ENCODE results near the gene MMP23B. TPM values are rescaled to one million over a fixed set of nuclear protein-coding genes. Genes with fewer than 3 reads are reported as not detected.
A peak's percentile ranks its signal among the peaks of the same experiment; 100 is the strongest.

The MMP23B gene
- total RNA-seq, 2 experiments from 2014 or later = 0.64 to 0.99 TPM

DNA sequence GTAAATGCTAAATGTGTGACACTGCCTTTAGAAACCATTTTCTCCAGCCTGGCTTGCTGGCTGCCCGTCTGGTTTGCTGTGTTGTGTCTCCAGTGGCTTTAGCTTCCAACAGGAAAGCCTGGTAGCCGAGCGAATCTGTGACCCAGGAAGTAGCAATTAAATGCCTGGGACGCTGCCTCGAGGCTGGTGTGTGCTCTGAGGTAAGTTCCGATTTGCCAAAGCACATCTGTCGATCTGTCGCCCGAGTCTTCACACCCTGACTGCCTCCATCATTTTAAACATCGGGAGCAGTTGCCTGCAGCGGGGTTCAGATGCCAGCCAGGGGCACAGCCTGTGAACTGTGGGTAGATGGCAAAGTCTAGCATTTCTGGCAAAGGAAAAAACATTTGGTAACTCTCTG is 14.5 kb upstream of the MMP23B start:
- intact Hi-C loops (cut with micrococcal nuclease) = no loop called here
- H3K4me3 Mint-ChIP-seq = peak overlapping the region; percentile 73
- peak overlapping the region; percentile 13 for H3K27ac Mint-ChIP-seq
- H3K36me3 Mint-ChIP-seq (ENCODE audit: low read depth) = peaks cover 5% of the 10 kb centered on the region
- peaks cover 24% of the 10 kb centered on the region for H3K4me1 Mint-ChIP-seq (ENCODE audit: low read depth)
- no peak for DNase-seq
- no peaks in the 10 kb centered on the region for H3K27me3 Mint-ChIP-seq (ENCODE audit: low read depth)
- H3K9me3 Mint-ChIP-seq = no peaks in the 10 kb centered on the region
- CTCF ChIA-PET = interaction anchor here (1.7 kb wide), 1 partner anchor 11 kb away, joined by 4 read pairs; no protein-coding TSS in a partner anchor

- Mint-ChIP-seq H3K36me3 (ENCODE audit: low read depth) (peaks cover 5% of the 10 kb centered on the region), H3K27me3 (ENCODE audit: low read depth) (no peaks in the 10 kb centered on the region), H3K27ac (no peak overlapping the region), H3K4me3 (peak overlapping the region; percentile 73), H3K4me1 (ENCODE audit: low read depth) (peaks cover 24% of the 10 kb centered on the region), H3K9me3 (no peaks in the 10 kb centered on the region)
- no peak for DNase-seq
- CTCF ChIA-PET = interaction anchor here (1.7 kb wide), 1 partner anchor 11 kb away, joined by 4 read pairs; no protein-coding TSS in a partner anchor
- intact Hi-C loops (cut with micrococcal nuclease) = no loop called here
Measured at GRCh38 chr1:1617925-1618324, 14.0 kb upstream of the MMP23B start.

GRCh38 chr1:1618396-1619068 is 13.4 kb upstream of the MMP23B start:
- intact Hi-C loops (cut with micrococcal nuclease) = no loop called here
- H3K27ac Mint-ChIP-seq = no peak overlapping the region
- DNase-seq = no peak
- H3K27me3 Mint-ChIP-seq (ENCODE audit: low read depth) = no peaks in the 10 kb centered on the region
- CTCF ChIA-PET = interaction anchor here (1.7 kb wide), 1 partner anchor 10 kb away, joined by 4 read pairs; no protein-coding TSS in a partner anchor
- peaks cover 23% of the 10 kb centered on the region for H3K4me1 Mint-ChIP-seq (ENCODE audit: low read depth)
- peaks cover 4% of the 10 kb centered on the region for H3K36me3 Mint-ChIP-seq (ENCODE audit: low read depth)
- no peaks in the 10 kb centered on the region for H3K9me3 Mint-ChIP-seq
- no peak overlapping the region for H3K4me3 Mint-ChIP-seq

GRCh38 chr1:1619917-1620361 is 12.0 kb upstream of the MMP23B start:
- H3K4me1 Mint-ChIP-seq (ENCODE audit: low read depth) = peaks cover 10% of the 10 kb centered on the region
- H3K9me3 Mint-ChIP-seq = no peaks in the 10 kb centered on the region
- intact Hi-C loops (cut with micrococcal nuclease) = no loop called here
- no peaks in the 10 kb centered on the region for H3K27me3 Mint-ChIP-seq (ENCODE audit: low read depth)
- CTCF ChIA-PET = interaction anchor here (1.1 kb wide), 1 partner anchor 9 kb away, joined by 3 read pairs; no protein-coding TSS in a partner anchor
- no peak overlapping the region for H3K27ac Mint-ChIP-seq
- H3K36me3 Mint-ChIP-seq (ENCODE audit: low read depth) = no peaks in the 10 kb centered on the region
- H3K4me3 Mint-ChIP-seq = no peak overlapping the region
- DNase-seq = no peak

- H3K4me3 Mint-ChIP-seq = no peak overlapping the region
Measured at GRCh38 chr1:1620433-1621139, 11.4 kb upstream of the MMP23B start.

DNA sequence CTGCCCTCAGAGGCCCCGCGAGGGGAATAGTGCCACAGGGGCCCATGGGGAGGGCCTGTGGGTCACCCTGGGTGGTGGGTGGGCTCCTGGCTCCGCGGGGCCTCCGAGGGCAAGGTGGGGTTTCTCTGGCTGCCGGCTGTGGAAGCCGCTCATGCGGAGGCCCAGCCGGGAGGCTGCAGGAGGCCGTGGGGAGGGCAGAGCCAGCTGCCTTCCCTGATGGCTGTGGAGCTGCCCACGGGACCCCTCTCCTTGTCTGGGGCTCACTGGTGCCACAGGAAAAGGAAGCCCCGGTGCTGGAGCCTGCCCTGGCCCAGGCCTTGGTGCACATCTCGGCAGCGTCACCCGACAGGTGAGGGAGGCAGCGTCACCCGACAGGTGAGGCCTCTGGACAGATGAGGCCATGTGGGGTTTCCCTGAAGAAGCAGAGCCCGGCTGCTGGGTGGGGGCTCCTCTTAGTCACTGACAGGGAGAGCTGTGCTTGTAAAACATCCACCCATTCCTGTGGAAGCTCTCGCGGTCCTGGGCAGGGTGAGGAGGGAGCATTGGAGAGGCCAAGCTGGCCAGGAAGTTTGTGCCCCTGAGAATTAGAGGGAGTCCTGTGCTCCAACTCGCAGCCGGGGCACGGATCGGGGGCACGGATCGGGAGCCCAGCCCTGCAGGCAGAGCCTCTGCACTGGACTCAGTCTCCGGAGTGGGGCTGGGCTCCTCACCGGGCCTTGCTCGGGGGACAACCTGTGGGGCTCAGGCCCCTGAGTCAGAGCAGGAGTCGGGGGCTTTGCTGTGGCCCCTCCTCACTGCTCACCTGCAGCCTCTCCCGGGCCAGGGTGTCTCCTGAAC is 10.6 kb upstream of the MMP23B start:
- DNase-seq = no peak
- Mint-ChIP-seq H3K27ac (no peak overlapping the region), H3K4me1 (ENCODE audit: low read depth) (peaks cover 9% of the 10 kb centered on the region), H3K27me3 (ENCODE audit: low read depth) (no peaks in the 10 kb centered on the region), H3K9me3 (no peaks in the 10 kb centered on the region), H3K36me3 (ENCODE audit: low read depth) (no peaks in the 10 kb centered on the region), H3K4me3 (no peak overlapping the region)
- CTCF ChIA-PET = interaction anchor here (1.1 kb wide), 1 partner anchor 7 kb away, joined by 3 read pairs; no protein-coding TSS in a partner anchor
- intact Hi-C loops (cut with micrococcal nuclease) = no loop called here

More at GRCh38 chr1:1620433-1621139, 11.4 kb upstream of the MMP23B start:
- H3K9me3 Mint-ChIP-seq = no peaks in the 10 kb centered on the region
- no peaks in the 10 kb centered on the region for H3K27me3 Mint-ChIP-seq (ENCODE audit: low read depth)
- no peak for DNase-seq
- peaks cover 10% of the 10 kb centered on the region for H3K4me1 Mint-ChIP-seq (ENCODE audit: low read depth)
- no peak overlapping the region for H3K27ac Mint-ChIP-seq
- intact Hi-C loops (cut with micrococcal nuclease) = no loop called here
- H3K36me3 Mint-ChIP-seq (ENCODE audit: low read depth) = no peaks in the 10 kb centered on the region
- CTCF ChIA-PET = interaction anchor here (1.1 kb wide), 1 partner anchor 8 kb away, joined by 3 read pairs; no protein-coding TSS in a partner anchor

GRCh38 chr1:1622010-1622787 is 9.8 kb upstream of the MMP23B start:
- no peaks in the 10 kb centered on the region for H3K27me3 Mint-ChIP-seq (ENCODE audit: low read depth)
- H3K4me3 Mint-ChIP-seq = no peak overlapping the region
- H3K4me1 Mint-ChIP-seq (ENCODE audit: low read depth) = peaks cover 2% of the 10 kb centered on the region
- no peaks in the 10 kb centered on the region for H3K9me3 Mint-ChIP-seq
- no peak overlapping the region for H3K27ac Mint-ChIP-seq
- no peak for DNase-seq
- CTCF ChIA-PET = no interaction called here
- H3K36me3 Mint-ChIP-seq (ENCODE audit: low read depth) = no peaks in the 10 kb centered on the region
- intact Hi-C loops (cut with micrococcal nuclease) = no loop called here

GRCh38 chr1:1622788-1623094 is 9.2 kb upstream of the MMP23B start:
- intact Hi-C loops (cut with micrococcal nuclease) = no loop called here
- Mint-ChIP-seq H3K9me3 (no peaks in the 10 kb centered on the region), H3K27me3 (ENCODE audit: low read depth) (no peaks in the 10 kb centered on the region), H3K36me3 (ENCODE audit: low read depth) (no peaks in the 10 kb centered on the region), H3K27ac (no peak overlapping the region), H3K4me3 (no peak overlapping the region), H3K4me1 (ENCODE audit: low read depth) (no peaks in the 10 kb centered on the region)
- DNase-seq = no peak
- CTCF ChIA-PET = no interaction called here

DNA sequence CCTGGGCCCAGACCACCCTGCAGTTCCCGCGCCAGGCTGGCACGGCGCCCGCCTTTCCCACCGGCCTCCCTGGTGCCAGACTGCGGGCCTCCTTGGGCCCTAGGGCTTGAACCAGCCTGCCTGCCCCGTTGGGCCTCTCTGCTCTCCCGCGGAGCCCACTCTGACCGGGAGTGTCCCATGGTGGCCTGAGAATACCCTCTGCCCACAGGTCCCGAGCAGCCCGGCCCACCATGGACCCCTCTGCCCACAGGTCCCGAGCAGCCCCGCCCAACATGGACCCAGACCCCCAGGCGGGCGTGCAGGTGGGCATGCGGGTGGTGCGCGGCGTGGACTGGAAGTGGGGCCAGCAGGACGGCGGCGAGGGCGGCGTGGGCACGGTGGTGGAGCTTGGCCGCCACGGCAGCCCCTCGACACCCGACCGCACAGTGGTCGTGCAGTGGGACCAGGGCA is 8.8 kb upstream of the MMP23B start:
- no peaks in the 10 kb centered on the region for H3K9me3 Mint-ChIP-seq
- DNase-seq = no peak
- no peaks in the 10 kb centered on the region for H3K27me3 Mint-ChIP-seq (ENCODE audit: low read depth)
- CTCF ChIA-PET = no interaction called here
- intact Hi-C loops (cut with micrococcal nuclease) = no loop called here
- H3K4me1 Mint-ChIP-seq (ENCODE audit: low read depth) = no peaks in the 10 kb centered on the region
- no peak overlapping the region for H3K27ac Mint-ChIP-seq
- H3K4me3 Mint-ChIP-seq = no peak overlapping the region
- no peaks in the 10 kb centered on the region for H3K36me3 Mint-ChIP-seq (ENCODE audit: low read depth)

- Mint-ChIP-seq H3K4me3 (no peak overlapping the region), H3K36me3 (ENCODE audit: low read depth) (no peaks in the 10 kb centered on the region), H3K9me3 (no peaks in the 10 kb centered on the region), H3K27me3 (ENCODE audit: low read depth) (no peaks in the 10 kb centered on the region), H3K4me1 (ENCODE audit: low read depth) (no peaks in the 10 kb centered on the region), H3K27ac (no peak overlapping the region)
- intact Hi-C loops (cut with micrococcal nuclease) = no loop called here
- CTCF ChIA-PET = no interaction called here
- DNase-seq = no peak
Measured at GRCh38 chr1:1623631-1624442, 8.1 kb upstream of the MMP23B start.
